OCI-LY7 (cell line): ENCODE results near the gene DNAH3. TPM values are rescaled to one million over a fixed set of nuclear protein-coding genes. Genes with fewer than 3 reads are reported as not detected.

ENCODE experiments used
- BruUV-seq: library from RNA; stranded (reverse); fragments of 400-500 nt; replicated peaks from 2 replicates; lab custom pipeline; 2021; lab: Mats Ljungman, UMichigan
- CTCF ChIA-PET: fragments of 300-600 bp; sonication (Branson Sonifier 250); formaldehyde crosslinking; loops from one replicate; lab custom pipeline; 2022; ENCODE audit warnings: antibody characterized with exemption; ENCODE audit not compliant: unreplicated experiment; lab: Charles Lee
- POLR2A ChIA-PET: fragments of 300-600 bp; sonication (Branson Sonifier 250); formaldehyde crosslinking; loops from one replicate; lab custom pipeline; 2022; ENCODE audit warnings: antibody characterized with exemption; lab: Charles Lee
- DNase-seq: peaks from one replicate; pipeline ENCODE4 v3.0.0-alpha.2; 2015; ENCODE audit warnings: low spot score
- H2AFZ ChIP-seq: fragments of 200-600 bp; sonication (generic), shearing (Covaris generic); 2 replicates; pipeline ENCODE4 v1.6.1; 2014; ENCODE audit warnings: mild to moderate bottlenecking, antibody characterized with exemption, low read length, moderate library complexity
- H3K27ac ChIP-seq: fragments of 200-600 bp; sonication (generic); 2 replicates; pipeline ENCODE4 v1.5.1; 2014; ENCODE audit warnings: mixed run types, low read depth, mild to moderate bottlenecking, moderate library complexity, low read length, inconsistent platforms; ENCODE audit not compliant: poor library complexity, severe bottlenecking
- H3K36me3 ChIP-seq: fragments of 200-600 bp; sonication (generic); 2 replicates; pipeline ENCODE4 v1.6.1; 2014; ENCODE audit warnings: mild to moderate bottlenecking, antibody characterized with exemption, low read length, moderate library complexity, mixed read lengths; ENCODE audit not compliant: insufficient read depth
- H3K4me1 ChIP-seq: fragments of 200-600 bp; sonication (generic); 2 replicates; pipeline ENCODE4 v1.5.1; 2014; ENCODE audit warnings: mild to moderate bottlenecking, low read length; ENCODE audit not compliant: insufficient read depth, poor library complexity, severe bottlenecking
- H3K4me2 ChIP-seq: fragments of 200-600 bp; sonication (generic); 2 replicates; pipeline ENCODE4 v1.6.1; 2014; ENCODE audit warnings: mild to moderate bottlenecking, low read length
- H3K4me3 ChIP-seq: fragments of 200-600 bp; sonication (generic); 2 replicates; pipeline ENCODE4 v1.5.1; 2014; ENCODE audit warnings: mild to moderate bottlenecking, low read depth, low read length; ENCODE audit not compliant: poor library complexity, severe bottlenecking
- H3K79me2 ChIP-seq: fragments of 200-600 bp; sonication (generic); 2 replicates; pipeline ENCODE4 v1.6.1; 2016; ENCODE audit warnings: low read depth, mild to moderate bottlenecking, low read length, moderate library complexity, mixed read lengths; ENCODE audit not compliant: insufficient read depth
- H3K9me2 ChIP-seq: fragments of 200-600 bp; sonication (generic); 2 replicates; pipeline ENCODE4 v1.6.1; 2016; ENCODE audit warnings: mild to moderate bottlenecking, low read length, mixed read lengths; ENCODE audit not compliant: insufficient read depth
- H3K9me3 ChIP-seq: fragments of 200-600 bp; sonication (generic); 2 replicates; pipeline ENCODE4 v1.6.1; 2014; ENCODE audit warnings: mild to moderate bottlenecking, mixed run types, low read length, mixed read lengths
- H4K20me1 ChIP-seq: fragments of 200-600 bp; sonication (generic); 2 replicates; pipeline ENCODE4 v1.6.1; 2014; ENCODE audit warnings: mild to moderate bottlenecking, antibody characterized with exemption, low read length, moderate library complexity, mixed read lengths; ENCODE audit not compliant: insufficient read depth
- CTCF ChIP-seq: fragments of 200-600 bp; sonication (generic); conservative IDR thresholded peaks from 2 replicates; pipeline ENCODE4 v1.5.1; 2014; ENCODE audit warnings: mild to moderate bottlenecking, antibody characterized with exemption, low read length, moderate library complexity, mixed read lengths
- EZH2phosphoT487 ChIP-seq: fragments of 200-600 bp; sonication (generic); IDR thresholded peaks from 2 replicates; pipeline ENCODE4 v1.6.1; 2018; ENCODE audit warnings: low read depth, borderline replicate concordance, mild to moderate bottlenecking, mixed run types, antibody characterized with exemption, low read length, moderate library complexity, mixed read lengths
- intact Hi-C: fragments of 100-400 bp; cut with micrococcal nuclease; formaldehyde crosslinking; loops from one replicate; pipeline ENCODE4 v1.10.0; 2022; ENCODE audit not compliant: unreplicated experiment
- total RNA-seq, 2 experiments: library from RNA; depleted of rRNA in 1 of 2; stranded (reverse); fragments of >200 nt in 1 of 2; shearing (Covaris generic) in 1 of 2; gene quantifications; 2 replicates each; pipeline ENCODE4 v1.2.3, GENCODE V29; 2014 to 2022

The DNAH3 gene
- total RNA-seq, 2 experiments from 2014 or later, result not detected

DNA sequence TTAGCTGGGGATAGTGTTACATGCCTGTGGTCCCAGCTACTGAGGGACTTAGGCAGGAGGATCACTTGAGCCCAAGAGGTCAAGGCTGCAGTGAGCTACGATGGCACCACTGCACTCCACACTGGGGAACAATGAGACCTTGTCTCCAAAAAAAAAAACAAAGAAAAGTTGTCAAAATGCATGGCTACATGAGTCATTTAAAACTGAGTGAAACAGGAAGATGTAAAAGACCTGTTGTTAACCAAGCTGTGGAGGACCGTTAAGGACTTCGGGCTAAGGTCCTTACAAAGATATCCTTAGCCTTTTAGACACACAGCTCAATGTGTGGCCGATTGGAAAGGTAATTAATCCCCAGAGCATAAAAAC, 35.7 kb upstream of the DNAH3 start:
- H3K9me2 ChIP-seq, result no peaks in the 10 kb centered on the region
- no peaks in the 10 kb centered on the region for H3K9me3 ChIP-seq
- POLR2A ChIA-PET, result interaction anchor here (0.6 to 1.1 kb wide), 4 partner anchors 27 to 87 kb away, joined by 3 to 6 read pairs (median 4); no protein-coding TSS in a partner anchor
- intact Hi-C loops, result loop anchor here (5.0 kb wide), 1 partner anchor 91 kb away; the partner anchor contains the start of gene CRYM
- no peaks in the 10 kb centered on the region for H4K20me1 ChIP-seq
- H3K4me1 ChIP-seq, result no peaks in the 10 kb centered on the region
- H2AFZ ChIP-seq, result no peak overlapping the region
- H3K27ac ChIP-seq, result no peak overlapping the region
- BruUV-seq, result no TSS peak
- CTCF ChIA-PET, result interaction anchor here (1.4 kb wide), 1 partner anchor 30 kb away, joined by 3 read pairs; no protein-coding TSS in a partner anchor
- H3K4me3 ChIP-seq, result no peak overlapping the region
- H3K79me2 ChIP-seq, result no peaks in the 10 kb centered on the region
- peaks cover 23% of the 10 kb centered on the region for H3K36me3 ChIP-seq
- no peak for DNase-seq
- no peak for TF ChIP-seq CTCF
- no peak for TF ChIP-seq EZH2phosphoT487
- no peak overlapping the region for H3K4me2 ChIP-seq

DNA sequence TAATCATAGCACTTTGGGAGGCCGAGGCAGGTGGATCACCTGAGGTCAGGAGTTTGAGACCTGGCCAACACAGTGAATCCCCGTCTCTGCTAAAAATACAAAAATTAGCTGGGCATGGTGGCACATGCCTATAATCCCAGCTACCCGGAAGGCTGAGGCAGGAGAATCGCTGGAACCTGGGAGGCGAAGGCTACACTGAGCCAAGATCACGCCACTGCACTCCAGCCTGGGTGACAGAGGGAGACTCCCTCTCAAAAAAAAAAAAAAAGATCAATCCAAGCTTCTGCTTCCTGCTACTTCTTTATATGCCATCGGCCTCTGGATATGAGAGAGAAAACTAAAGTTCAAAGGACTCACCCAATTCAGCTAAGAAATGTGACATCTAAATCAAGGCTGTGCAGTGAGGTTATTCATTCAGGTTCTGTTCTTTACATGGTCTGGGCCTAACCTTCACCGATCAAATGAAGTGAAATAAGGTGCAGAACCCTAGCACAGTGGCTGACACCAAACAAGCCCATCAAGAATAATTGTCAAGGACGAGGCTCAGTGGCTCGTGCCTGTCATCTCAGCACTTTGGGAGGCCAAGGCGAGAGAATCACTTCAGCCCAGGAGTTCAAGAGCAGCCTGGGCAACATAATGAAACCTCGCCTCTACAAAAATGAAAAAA, 35.1 kb upstream of the DNAH3 start:
- ChIA-PET POLR2A (interaction anchor here (0.7 to 1.1 kb wide), 3 partner anchors 26 to 87 kb away, joined by 3 to 6 read pairs (median 3); no protein-coding TSS in a partner anchor), CTCF (no interaction called here)
- H3K9me2 ChIP-seq, result no peaks in the 10 kb centered on the region
- TF ChIP-seq CTCF (no peak), EZH2phosphoT487 (no peak)
- no peaks in the 10 kb centered on the region for H3K4me1 ChIP-seq
- H3K79me2 ChIP-seq, result no peaks in the 10 kb centered on the region
- H3K27ac ChIP-seq, result no peak overlapping the region
- no peak overlapping the region for H3K4me3 ChIP-seq
- BruUV-seq, result no TSS peak
- no peaks in the 10 kb centered on the region for H4K20me1 ChIP-seq
- no peak overlapping the region for H2AFZ ChIP-seq
- intact Hi-C loops, result loop anchor here (5.0 kb wide), 1 partner anchor 92 kb away; the partner anchor contains the start of gene CRYM
- H3K36me3 ChIP-seq, result peaks cover 28% of the 10 kb centered on the region
- H3K9me3 ChIP-seq, result no peaks in the 10 kb centered on the region
- H3K4me2 ChIP-seq, result no peak overlapping the region
- DNase-seq, result no peak

GRCh38 chr16:21184834-21185233, 34.2 kb upstream of the DNAH3 start:
- Histone ChIP-seq H3K79me2 (no peaks in the 10 kb centered on the region), H3K9me3 (no peaks in the 10 kb centered on the region; the same call in 1 of the 2 replicates), H3K4me1 (no peaks in the 10 kb centered on the region), H3K9me2 (no peaks in the 10 kb centered on the region), H3K27ac (no peak overlapping the region), H3K4me3 (no peak overlapping the region), H3K36me3 (peaks cover 38% of the 10 kb centered on the region), H2AFZ (no peak overlapping the region), H3K4me2 (no peak overlapping the region), H4K20me1 (no peaks in the 10 kb centered on the region)
- CTCF ChIA-PET, result no interaction called here
- BruUV-seq, result no TSS peak
- intact Hi-C loops, result loop anchor here (5.0 kb wide), 1 partner anchor 92 kb away; the partner anchor contains the start of gene CRYM
- TF ChIP-seq CTCF, result no peak
- no peak for TF ChIP-seq EZH2phosphoT487
- no peak for DNase-seq
- POLR2A ChIA-PET, result no interaction called here
